NCI-H2029 (cell line): ENCODE data around the gene TBX1.

Source experiments
- DNase-seq: peaks from one replicate; lab custom pipeline; 2025; lab: John Stamatoyannopoulos, UW

The TBX1 gene

DNA sequence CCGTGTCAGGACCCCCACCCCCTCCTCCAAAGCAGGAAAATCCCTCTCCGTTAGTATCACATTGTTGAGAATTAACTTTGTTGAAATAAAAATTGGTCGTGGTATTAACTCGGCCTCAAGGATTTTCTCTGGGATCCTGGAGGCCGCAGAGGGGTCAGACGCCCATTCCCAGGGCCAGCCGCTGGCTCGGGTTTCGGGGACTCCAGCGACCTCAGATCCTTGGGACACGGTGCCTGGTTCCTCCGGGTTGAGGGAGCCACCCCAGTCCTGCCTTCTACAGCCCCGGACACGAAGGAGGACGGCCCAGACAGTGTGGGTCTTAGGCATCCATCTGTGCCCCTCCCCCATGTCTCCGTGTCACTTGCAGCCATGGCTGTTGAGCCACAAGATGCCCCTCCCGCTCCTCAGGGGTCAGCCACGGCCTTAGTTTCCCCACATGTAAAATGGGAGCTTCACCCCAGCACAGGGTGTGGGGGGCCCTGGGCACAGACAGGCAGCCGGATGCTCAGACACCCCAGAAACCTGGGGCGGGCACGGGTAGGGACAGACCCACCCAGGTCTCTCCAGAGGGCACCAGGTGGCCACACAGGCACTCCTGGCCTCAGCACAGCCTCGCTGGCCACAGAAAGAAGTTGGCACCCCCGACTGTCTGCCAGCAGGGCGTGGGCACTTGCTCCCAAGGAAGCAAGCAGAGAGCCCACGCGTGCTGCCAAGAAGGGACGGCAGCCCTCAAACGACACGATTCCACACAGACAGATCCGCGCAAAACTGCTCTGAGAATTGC, 21.7 kb upstream of the TBX1 start:
- DNase-seq, result no peak

DNA sequence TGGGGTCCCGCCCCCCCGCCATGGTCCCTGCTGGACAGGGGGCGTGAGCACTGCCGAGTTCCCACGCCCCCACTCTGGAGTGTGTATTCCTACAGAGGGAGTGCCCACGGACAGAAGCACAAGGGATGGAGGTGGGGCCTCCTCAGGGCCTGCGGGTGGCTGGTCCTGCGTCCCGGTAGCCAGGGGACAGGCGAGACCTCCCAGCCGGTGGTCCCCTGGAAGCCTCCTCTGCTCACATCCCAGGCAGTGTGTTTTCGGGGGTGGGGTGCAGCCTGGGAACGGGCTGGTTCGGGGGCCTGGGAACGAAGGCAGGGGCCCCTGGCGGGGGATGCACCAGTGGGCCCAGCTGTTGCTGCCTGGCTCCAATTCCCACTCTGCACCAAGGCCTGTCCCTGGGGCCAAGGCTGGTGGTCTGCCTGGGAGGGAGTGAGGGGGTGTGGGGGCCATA, 21.1 kb upstream of the TBX1 start:
- DNase-seq, result no peak

DNA sequence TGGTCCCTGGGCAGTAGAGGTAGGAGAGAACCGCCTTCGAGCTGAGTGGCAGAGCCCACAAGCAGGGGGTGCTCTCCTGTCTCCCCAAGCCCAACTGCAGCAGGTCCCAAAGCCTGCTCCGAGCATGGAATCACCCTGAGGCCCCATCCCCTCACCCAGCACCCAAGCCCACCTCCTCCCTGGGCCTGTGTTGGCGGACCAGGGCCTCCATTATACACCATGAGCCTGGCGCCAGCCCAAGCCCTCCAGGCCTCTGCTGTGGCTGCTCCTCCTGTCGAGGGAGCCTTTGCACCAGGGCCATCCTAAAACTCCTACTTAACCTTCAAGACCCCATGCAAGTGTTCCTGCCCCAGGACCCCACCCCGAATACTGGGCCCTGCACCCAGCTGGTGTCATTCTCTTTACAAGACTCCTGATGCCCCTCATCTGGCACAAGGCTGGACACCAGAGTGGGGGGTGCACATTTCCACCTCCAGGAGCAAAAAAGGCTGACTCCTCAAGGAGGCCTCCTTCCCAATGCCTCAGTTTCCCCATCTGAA, 20.6 kb upstream of the TBX1 start:
- DNase-seq, result no peak

DNA sequence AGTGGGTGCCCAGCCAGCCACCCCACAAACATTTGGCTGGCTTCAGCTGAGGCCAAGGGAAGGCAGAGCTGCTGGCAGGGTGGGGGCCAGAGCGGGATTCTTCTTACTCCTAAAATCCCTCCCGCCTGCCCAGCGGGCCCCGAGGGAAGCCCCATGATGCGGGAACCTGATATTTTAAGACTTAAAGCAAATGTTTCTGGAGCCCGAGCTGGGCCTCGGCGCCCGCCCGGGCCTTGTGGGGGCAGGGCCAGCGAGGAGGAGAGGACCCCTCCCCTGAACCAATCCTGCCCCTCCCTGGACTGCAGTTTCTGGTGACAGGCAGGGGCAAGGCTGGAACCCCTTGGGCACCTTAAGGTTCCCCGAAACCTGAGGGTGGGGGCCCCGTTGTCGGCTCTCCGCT, 20.0 kb upstream of the TBX1 start:
- no peak for DNase-seq

DNA sequence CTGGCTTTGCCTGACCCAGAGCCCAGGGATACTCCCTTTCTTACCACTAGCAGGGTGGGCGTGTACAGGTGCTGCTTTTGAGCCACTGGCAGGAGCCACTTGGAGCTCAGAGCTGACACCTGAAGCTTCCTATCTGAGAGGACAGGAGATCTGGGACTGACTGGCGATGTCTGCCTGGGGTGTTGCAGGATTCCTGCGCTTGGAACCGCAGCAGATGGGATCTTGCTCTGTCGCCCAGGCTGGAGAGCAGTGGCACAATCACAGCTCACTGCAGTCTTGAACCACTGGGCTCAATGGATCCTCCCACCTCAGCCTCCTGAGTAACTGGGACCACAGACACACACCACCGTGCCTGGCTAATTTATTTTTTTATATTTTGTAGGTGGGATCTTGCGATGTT, 19.5 kb upstream of the TBX1 start:
- DNase-seq, result no peak

DNA sequence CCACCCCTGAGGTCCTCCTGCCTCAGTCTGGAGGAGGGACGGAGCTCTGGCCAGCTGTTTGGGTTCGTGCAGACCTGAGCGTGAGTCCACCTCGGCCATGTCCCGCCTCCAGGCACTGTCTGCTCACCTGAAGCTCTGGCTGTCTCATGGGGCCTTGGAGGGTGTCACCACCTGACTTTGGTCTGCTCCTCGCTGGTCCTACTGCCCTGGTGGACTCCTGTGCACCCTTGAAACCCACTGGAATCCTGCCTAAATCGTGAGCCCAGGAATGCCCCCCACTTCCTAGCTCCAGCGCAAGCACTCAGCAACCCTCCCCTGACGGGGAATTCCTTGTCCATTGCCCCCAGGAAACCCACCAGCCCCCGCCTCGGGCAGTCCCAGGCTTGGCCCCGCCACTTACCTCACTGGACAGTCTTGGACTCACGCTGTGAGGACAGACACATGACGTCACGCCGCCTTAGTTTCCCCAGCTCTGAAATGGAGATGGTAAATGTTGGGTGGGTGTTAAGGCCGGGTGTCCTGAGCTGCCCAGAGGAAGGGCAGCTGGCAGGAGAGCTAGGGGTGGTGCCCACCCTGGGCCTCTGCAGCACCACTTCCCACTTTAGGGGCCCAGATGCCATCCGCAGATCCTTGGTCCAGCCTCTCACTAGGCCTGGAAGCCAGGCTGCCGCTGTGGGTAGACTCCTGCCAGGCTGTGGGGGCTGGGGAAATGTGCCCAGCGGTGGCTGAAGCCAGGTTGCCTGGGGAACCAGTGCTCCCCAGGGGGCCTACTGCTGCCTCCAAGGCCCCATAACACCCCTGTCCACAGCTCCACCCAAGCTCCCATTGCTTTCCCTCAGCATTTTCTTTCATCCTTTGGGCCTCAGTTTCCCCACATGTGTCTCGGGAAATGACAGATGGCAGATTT, 18.2 kb upstream of the TBX1 start:
- DNase-seq, result no peak

DNA sequence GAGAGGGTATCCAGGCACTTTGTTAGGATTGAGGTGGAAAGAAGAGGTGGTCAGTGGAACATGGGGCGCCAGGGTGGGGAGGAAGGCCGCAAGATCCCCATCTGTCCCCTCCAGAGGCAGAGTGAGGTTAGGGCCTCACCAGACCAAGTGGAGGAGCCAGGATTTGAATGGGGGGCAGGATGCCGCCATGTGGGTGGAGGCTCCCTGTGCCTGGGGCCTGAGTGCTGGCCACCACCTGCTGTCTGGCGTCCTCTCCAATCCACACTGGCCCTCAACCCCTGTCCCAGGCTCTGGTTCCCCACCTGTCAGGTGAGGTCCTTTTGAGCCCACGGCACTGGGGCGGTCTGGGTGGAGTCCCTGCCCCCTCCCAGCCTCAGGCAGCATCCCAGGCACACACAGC, 17.5 kb upstream of the TBX1 start:
- DNase-seq, result no peak

DNA sequence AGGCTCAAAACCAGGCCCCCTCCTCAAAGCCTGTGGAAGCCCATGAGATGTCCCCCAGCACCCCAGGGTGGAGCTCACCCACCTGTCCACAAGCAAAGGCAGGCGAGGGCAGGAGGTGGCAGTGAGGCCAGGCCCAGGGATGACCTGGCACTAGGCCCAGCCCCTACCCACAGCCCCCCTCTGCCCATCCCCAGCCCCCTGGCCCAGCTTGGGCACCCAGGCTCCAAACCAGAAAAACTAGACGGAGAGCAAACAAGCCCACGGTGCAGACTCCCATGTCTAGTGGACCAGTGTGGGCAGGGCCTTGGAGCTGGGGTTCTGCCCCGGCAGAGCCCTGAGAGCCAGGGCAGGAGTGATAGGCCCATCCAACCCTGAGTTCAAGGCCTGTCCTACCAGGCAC, 16.9 kb upstream of the TBX1 start:
- DNase-seq, result no peak

DNA sequence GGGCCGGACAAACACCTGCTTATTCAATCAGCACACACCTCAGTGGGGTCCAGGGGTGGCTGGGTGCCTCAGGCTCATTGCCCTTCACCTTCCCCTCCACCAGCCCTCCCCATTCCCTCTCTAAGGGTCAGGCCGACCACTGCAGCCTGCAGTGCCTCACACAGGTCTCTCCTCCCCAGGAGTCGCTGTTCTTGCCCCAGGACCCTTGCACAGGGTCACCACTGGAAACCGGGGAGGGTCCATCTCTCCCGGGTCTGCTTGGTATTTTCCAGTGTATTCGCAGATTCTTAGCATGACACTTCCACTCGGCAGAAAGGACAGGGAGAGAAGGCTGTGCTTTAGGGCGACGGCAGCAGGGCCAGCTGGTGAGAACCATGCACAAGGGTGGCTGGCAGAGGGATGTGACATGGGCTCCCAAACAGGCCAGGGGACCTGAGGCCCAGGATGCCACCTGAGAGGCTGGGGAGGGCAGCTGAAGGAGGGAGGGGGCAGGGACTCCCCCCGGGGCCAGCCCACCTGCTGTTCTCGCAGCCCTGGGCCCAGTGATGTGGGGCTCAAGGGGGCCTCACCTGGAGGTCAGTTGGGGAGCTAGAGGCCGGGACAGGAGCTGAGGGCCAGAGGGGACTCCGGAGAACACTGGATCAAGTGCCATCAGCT, 16.1 kb upstream of the TBX1 start:
- DNase-seq, result no peak

DNA sequence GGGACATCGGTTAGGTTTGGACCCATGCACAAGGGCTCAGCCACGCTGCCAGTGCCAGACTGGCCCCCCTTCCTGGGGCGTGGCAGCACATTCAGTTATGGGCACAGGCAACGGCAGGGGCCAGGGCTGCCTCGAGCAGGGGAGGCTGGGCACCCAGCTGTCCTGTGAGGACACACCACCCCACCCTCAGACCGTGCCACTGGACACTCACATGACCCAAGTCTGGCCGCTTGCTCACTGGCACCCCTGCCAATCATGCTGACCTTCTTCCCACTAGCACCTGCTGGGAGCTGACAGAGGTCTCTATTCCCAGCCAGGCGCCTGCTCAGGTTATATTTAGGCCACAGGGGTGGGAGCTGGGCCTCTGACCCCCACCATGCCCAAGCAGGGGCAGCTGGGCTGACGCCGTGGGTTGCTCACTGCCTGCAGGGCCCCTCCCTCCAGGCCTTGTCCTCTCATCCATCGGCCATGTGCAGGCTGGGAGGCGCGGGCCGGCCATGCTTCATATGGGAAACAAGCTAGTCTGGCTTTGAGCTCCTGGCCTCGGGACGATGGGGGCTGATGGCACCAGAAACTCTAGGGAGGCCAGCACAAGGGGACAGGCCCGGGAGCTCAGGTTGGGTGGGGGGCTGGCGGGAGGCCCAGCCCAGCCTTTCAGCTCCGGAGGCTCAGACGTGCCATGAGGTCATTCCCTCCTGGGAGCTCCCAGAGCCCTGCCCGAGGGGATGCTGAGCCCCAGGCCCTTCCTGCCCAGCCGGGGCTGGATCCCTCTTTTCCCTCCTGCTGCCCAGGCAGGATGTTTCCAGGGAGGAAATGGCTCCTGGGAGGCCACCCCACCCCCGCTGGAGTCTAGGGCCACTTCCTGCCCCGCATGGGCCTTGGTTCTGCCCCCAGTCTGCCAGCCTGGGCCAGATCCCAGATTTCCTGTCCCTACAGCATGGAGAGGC, 15.2 kb upstream of the TBX1 start:
- DNase-seq, result no peak

DNA sequence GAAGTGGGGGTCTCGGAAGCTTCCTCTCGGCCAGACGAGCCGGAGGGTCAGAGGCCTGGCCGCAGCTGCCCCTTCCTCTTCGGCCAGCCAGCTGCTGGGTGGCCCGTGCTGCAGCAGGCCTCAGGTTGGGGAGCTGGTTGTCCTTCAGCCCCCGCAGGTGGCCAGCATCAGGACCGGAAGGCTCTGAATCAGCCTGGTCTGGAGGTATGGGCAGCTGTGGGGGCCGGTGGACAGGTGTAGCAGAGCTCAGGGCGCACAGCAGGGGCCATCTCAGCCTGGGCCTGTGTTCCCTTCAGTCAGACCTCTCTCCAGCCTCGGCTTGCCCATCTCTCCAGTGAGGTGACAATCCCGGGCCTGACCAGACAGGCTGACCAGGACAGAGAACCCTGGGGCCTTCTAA, 13.9 kb upstream of the TBX1 start:
- DNase-seq, result no peak

DNA sequence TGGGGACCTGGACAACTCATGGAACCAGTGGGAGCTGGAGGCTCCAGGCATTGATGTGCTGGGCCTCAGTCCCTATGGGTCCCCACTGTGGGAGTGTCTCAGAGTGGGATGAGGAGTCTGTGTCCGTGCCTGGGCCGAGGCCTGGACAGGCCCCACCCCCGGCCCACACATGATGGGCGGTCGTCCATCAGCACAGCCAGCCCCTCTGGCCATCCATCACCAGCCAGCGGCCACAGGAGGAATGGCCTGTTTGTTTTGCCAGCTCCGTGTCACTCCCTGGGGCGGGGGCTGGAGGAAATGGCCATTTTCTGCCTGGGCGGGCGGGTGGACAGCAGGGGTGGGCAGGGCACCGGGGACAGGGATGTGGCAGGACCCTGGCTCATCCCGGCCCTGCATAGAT, 13.0 kb upstream of the TBX1 start:
- DNase-seq, result no peak

DNA sequence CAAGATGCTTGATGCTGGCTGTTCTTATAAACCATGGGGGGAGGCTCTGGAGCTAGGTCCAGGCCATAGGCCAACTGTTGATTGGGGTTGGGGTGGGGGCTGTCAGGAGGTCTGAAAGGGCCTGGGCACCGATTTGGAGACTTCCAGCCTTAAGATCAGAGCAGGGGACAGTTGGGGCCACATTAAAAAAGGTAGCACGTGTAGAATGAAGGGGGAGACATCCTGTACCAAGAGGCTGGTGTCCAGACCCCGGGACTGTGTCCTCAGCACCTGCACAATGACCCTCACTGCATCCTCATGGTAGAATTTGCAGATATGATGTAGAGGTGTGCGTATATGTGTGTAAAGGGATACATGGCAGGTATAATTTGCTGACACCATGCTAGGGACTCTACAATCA, 12.4 kb upstream of the TBX1 start:
- no peak for DNase-seq

DNA sequence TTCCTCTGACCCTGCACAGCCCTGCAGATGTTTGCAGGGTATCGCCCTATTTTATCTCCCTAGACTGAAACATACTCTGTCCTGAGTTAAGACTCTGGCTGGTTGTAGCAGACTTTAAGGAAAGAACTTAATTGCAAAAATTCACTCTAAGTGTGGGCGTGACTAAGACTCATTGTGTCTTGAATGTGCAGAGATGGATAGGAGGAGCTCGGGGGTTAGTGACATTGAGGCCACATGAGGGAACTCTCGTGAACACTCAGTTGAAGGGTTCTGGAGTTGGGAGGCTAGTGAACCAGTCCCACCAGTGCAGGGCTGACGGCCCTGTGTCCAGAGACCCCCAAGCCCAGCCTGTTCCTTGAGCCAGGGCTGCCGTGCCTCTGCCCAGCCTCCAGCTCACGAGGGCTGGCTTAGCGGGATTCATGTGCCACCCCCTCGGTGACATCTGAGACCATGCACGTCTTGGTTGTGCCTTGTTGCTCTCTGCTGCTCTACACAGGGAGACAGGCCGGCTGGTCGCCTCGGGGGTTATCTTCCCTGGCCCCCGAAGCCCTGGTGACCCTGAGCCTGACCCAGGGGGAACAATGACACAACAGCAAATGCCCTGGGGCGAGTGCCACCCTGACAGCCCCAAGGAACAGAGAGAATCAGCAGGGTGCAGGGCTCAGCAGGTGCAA, 11.4 kb upstream of the TBX1 start:
- no peak for DNase-seq

DNA sequence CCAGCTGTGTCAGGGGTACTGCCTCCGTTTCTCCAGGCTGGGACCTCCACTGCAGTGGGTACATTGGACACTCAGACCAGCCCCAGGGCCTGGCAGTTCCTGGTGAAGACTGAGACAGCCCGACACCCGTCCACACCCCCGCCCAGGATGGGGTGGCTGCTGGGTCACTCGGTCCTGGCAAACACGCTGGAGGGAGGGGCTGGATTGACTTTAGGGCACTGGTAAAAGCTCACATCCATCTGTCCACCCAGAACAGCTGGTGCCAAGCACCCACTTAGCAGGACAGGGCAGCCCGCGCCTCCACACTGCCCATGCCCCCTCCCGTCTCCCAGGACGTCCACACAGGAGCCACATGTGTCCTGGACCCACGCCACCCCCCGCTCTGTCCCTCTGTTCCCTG, 10.7 kb upstream of the TBX1 start:
- DNase-seq, result no peak

DNA sequence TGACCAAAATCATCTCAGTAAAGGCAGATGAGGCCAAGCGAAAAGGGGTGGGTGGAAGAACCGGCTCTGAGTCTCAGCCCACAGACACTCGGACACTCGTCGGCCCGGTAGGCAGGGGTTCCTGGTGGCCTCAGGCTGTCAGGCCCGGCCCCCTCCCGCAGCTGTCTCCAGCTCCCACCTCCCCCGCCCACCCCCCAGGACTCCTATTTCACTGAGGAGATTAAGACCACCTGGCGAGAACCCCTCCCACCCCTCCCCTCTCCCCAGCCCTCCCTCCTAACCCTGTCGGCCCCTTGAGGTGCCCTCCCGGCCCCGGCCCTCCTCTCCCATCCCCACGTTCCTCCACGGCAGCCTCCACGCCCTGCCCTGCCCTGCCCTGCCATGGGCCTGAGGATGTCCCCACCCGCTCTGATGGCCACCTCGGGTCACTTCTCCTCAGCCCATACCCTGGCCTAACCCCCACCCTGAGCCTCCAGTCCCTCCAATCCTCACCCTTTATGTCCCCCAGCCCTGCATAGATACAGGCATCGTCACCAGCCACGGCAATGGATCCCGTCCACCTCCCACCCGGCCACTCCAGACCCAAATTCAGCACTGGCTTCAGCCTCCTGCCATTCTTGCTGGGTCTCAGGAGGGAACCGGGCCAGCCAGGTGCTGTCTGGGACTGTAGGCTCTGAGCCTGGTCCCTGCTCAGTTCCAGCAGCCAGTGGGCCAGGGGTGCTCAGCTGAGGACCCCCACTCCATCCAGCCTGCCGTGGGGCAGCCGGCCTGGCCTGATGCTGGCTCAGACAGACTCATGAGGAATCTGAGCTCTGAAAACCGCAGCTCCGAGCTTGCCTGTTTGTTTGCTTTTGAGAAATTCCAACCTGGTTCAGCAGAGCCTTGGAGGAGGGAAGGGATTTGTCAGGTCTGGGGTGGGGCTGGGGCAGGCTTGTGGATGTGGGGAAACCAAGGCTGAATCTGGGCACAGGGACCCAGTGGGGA, 9.8 kb upstream of the TBX1 start:
- DNase-seq, result no peak

DNA sequence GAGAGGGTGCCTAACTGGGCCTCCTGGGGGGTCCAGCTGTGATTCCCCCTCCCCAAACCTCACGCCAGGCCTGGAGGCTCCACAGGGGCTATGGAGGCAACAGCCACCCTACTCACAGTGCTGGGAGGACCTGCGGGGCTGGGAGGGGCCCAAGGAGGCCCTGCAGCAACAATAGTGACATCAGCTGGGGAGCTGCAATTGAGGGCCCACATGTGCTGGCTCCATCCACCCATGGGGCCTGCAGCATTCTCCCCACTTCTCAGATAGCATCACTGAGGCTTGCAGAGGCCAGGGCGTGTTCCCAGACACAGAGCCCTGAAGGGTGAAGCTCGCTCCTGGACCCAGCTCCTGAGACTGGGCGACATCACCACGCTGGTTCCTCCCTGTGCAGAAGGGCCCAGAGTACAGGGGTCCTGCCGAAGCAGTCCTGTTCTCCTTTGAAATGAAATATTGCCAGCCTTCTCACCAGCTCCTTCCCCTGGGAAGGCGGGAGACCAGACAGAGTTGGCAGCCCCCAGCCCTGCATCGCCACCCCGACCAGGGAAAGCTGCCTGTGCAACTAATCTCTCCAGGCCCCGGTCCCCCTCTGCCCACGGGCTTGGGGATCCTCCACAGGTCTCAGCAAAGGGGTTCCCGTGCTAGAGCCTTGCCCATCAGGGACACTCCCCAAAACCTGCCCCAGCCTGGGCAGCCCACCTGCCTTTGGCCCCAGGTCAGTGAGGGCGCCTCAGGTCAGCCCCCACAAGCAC, 8.9 kb upstream of the TBX1 start:
- DNase-seq, result no peak

DNA sequence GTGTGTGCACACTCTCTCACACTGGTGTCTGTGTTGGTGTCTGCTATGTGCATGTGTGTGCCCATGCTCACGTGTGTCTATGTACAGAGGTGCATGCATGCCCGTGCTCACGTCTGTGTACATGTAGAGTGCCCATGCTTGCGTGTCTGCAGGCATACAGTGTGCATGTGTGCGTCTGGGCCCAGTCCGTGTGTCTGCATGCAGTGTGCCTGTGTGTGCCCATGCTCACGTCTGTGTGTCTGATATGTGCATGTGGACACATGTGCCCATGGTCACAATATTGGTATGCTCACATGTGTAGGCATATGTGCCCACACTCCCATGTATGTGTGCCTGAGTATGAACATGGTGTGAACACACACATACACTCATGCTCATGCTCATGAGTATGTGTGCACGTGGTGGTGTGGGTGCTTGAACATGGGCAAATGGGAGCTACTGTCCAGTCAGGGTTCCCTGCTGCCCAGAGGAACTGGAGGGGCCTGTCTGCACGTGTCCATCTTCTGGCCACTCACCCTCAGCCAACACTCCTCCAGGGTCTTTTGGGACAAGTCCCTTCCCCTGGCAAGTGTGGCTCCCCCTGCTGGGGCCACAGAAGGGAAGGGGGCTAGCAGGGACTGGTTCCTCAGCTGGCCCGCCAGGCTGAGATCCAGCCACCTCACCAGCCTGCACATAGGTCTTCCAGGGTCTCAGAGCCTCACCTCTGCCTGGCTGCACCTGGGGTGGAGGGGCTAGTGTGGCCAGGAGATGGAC, 7.3 kb upstream of the TBX1 start:
- DNase-seq, result no peak
